Fibroblast of pulmonary artery (primary cell): Measurements from ENCODE around the gene SCN2B.
A peak's percentile ranks its signal among the peaks of the same experiment; 100 is the strongest.

ENCODE experiments used
- DNase-seq: peaks from one replicate; pipeline ENCODE4 v3.0.0-alpha.2; 2010; ENCODE audit warnings: low read depth
- H3K4me3 ChIP-seq: replicated peaks from 2 replicates; pipeline ENCODE4 v1.5.1; 2011; ENCODE audit warnings: low read depth, mild to moderate bottlenecking, control low read depth, low read length, moderate library complexity
- CTCF ChIP-seq: IDR thresholded peaks from 2 replicates; pipeline ENCODE4 v1.5.1; 2011; ENCODE audit warnings: mild to moderate bottlenecking, control low read depth, low read length, inconsistent platforms; ENCODE audit errors: missing control alignments

SCN2B gene

GRCh38 chr11:118152552-118153471, 23.6 kb downstream of the SCN2B start, which contains the start of gene SCN4B:
Gene SCN4B (minus strand): TSS chr11:118152823. CDS start chr11:118152673, 150 bp downstream.
- peak; percentile 48 for DNase-seq
- no peak for TF ChIP-seq CTCF
- peak within 1 kb of the TSS; percentile 44 for H3K4me3 ChIP-seq

GRCh38 chr11:118152020-118152551, 24.4 kb downstream of the SCN2B start:
- H3K4me3 ChIP-seq = peak overlapping the region; percentile 44
- no peak for DNase-seq
- no peak for TF ChIP-seq CTCF

- H3K4me3 ChIP-seq = no peak overlapping the region
- no peak for TF ChIP-seq CTCF
Measured at GRCh38 chr11:118151431-118151830, 25.0 kb downstream of the SCN2B start.

GRCh38 chr11:118149493-118149892, 26.9 kb downstream of the SCN2B start:
- no peak for DNase-seq
- H3K4me3 ChIP-seq = no peak overlapping the region
- TF ChIP-seq CTCF = no peak

More at GRCh38 chr11:118151431-118151830, 25.0 kb downstream of the SCN2B start:
- no peak for DNase-seq

GRCh38 chr11:118148856-118149255, 27.6 kb downstream of the SCN2B start:
- H3K4me3 ChIP-seq = no peak overlapping the region
- TF ChIP-seq CTCF = no peak
- no peak for DNase-seq

- TF ChIP-seq CTCF = no peak
- no peak for DNase-seq
- no peak overlapping the region for H3K4me3 ChIP-seq
Measured at GRCh38 chr11:118148240-118148639, 28.2 kb downstream of the SCN2B start.
